ENCODE data around the gene MPL. TPM values are rescaled to one million over a fixed set of nuclear protein-coding genes. Genes with fewer than 3 reads are reported as not detected.

The MPL gene
- polyA plus RNA-seq, 1 of the 3 experiments (the other 2 are of a cell fraction) = not detected

DNA sequence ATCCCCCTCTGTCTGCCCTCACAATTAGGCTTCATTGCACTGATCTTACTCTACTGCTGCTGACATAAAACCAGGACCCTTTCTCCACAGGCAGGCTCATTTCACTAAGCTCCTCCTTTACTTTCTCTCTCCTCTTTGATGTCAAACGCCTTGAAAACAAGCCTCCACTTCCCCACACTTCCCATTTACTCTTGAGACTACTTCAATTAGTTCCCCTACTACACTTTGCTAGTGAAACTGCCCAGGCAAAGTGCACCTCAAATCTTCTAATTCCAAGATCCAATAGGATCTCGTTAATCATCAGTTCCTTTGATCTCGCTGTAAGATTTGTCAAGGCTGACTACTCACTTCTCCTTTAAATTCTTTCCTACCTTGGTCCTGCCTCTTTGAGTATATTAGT is 15.3 kb downstream of the MPL start:
- Histone ChIP-seq H4K20me1 (ENCODE audit: insufficient read depth) (no peaks in the 10 kb centered on the region), H3K4me1 (ENCODE audit: control insufficient read depth in 1 of 2, insufficient read depth in 2 of 2, low read depth in 1 of 2, low read length in 1 of 2) (peaks cover 14 to 16% of the 10 kb centered on the region in 2 experiments; a peak in 2 of 4 replicates), H3K27ac (ENCODE audit: low read depth in 2 of 2, low read length in 1 of 2) (no peak overlapping the region), H3K27me3 (ENCODE audit: insufficient read depth) (no peaks in the 10 kb centered on the region), H3K9ac (no peak overlapping the region), H3K4me2 (no peak overlapping the region), H3K9me3 (no peaks in the 10 kb centered on the region), H2AFZ (ENCODE audit: low read depth) (no peak overlapping the region), H3K9me2 (no peaks in the 10 kb centered on the region), H3F3A (replicated peaks; ENCODE audit: insufficient read depth) (peaks cover 12% of the 10 kb centered on the region), H3K79me2 (ENCODE audit: insufficient read depth) (peaks cover 2% of the 10 kb centered on the region; the same call in 1 of the 2 replicates), H3K4me3 (ENCODE audit: low read depth in 2 of 2, low read length in 1 of 2) (no peak overlapping the region), H3K36me3 (replicated peaks in 1 of 2; ENCODE audit: control insufficient read depth in 1 of 2, insufficient read depth in 2 of 2, low read length in 1 of 2) (no peaks in the 10 kb centered on the region)
- TF ChIP-seq EP300 (IDR thresholded peaks at IDR 0.05; ENCODE audit: borderline replicate concordance in 1 of 2, low read depth in 1 of 2, low read length in 1 of 2) = no peak
- no peak for TF ChIP-seq CHD2 (IDR thresholded peaks at IDR 0.05; ENCODE audit: low read length, partially characterized antibody)
- no peak for TF ChIP-seq RFX5 (IDR thresholded peaks at IDR 0.05; ENCODE audit: low read length)
- TF ChIP-seq, protein P1, sequence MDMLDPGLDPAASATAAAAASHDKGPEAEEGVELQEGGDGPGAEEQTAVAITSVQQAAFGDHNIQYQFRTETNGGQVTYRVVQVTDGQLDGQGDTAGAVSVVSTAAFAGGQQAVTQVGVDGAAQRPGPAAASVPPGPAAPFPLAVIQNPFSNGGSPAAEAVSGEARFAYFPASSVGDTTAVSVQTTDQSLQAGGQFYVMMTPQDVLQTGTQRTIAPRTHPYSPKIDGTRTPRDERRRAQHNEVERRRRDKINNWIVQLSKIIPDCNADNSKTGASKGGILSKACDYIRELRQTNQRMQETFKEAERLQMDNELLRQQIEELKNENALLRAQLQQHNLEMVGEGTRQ (IDR thresholded peaks at IDR 0.05; ENCODE audit: borderline replicate concordance, low read depth, low read length) = no peak
- no peak for TF ChIP-seq SMC3 (IDR thresholded peaks at IDR 0.05; ENCODE audit: low read depth, low read length)
- no peak for TF ChIP-seq YY1 (IDR thresholded peaks at IDR 0.05; ENCODE audit: low read depth)
- TF ChIP-seq, protein P2, sequence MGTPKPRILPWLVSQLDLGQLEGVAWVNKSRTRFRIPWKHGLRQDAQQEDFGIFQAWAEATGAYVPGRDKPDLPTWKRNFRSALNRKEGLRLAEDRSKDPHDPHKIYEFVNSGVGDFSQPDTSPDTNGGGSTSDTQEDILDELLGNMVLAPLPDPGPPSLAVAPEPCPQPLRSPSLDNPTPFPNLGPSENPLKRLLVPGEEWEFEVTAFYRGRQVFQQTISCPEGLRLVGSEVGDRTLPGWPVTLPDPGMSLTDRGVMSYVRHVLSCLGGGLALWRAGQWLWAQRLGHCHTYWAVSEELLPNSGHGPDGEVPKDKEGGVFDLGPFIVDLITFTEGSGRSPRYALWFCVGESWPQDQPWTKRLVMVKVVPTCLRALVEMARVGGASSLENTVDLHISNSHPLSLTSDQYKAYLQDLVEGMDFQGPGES (IDR thresholded peaks at IDR 0.05; ENCODE audit: low read depth, low read length) = no peak
- TF ChIP-seq JUND (IDR thresholded peaks at IDR 0.05) = no peak
- TF ChIP-seq MXI1 (IDR thresholded peaks at IDR 0.05; ENCODE audit: low read depth, low read length) = no peak
- TF ChIP-seq TEAD4 (IDR thresholded peaks at IDR 0.05; ENCODE audit: borderline replicate concordance, insufficient read depth) = no peak
- TF ChIP-seq RAD21 (IDR thresholded peaks at IDR 0.05; ENCODE audit: low read length) = no peak
- no peak for TF ChIP-seq GABPA (IDR thresholded peaks at IDR 0.05; ENCODE audit: low read depth)
- POLR2A ChIA-PET = no interaction called here
- CTCF ChIA-PET = interaction anchor here (1.1 kb wide), 1 partner anchor 126 kb away, joined by 4 read pairs; no protein-coding TSS in a partner anchor
- 76% methylated on average over 3 of the region's 3 CpGs for WGBS (ENCODE audit: low lambda C conversion rate)
- DNase-seq = no peak

DNA sequence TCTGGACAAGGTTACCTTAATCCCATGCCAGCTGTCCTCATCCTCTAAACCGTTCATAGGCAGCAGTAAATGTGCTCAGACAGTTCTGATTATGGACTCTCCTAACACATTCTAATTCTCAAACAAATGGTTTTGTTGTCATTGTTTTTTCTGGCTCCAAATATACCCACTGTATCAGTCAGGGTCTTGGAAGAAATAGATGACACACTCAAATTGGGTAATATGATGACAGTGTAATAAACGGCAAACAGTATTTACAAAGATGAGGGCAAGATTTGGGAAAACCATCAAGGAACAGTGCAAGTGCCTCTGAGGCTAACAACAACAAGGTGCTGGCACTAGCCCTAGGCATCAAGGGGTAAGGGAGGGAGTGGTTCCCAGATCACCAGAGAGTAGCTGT is 16.9 kb downstream of the MPL start:
- TF ChIP-seq EP300 (IDR thresholded peaks at IDR 0.05; ENCODE audit: borderline replicate concordance in 1 of 2, low read depth in 1 of 2, low read length in 1 of 2) (no peak), MEF2A (IDR thresholded peaks at IDR 0.05; ENCODE audit: borderline replicate concordance, low read depth) (no peak), TEAD4 (IDR thresholded peaks at IDR 0.05; ENCODE audit: borderline replicate concordance, insufficient read depth) (no peak), MXI1 (IDR thresholded peaks at IDR 0.05; ENCODE audit: low read depth, low read length) (no peak), RXRA (IDR thresholded peaks at IDR 0.05; ENCODE audit: borderline replicate concordance, low read depth) (no peak), FOSL2 (IDR thresholded peaks at IDR 0.05; ENCODE audit: borderline replicate concordance, low read depth) (no peak)
- Histone ChIP-seq H3K27me3 (ENCODE audit: insufficient read depth) (no peaks in the 10 kb centered on the region), H3K79me2 (ENCODE audit: insufficient read depth) (peaks cover 12% of the 10 kb centered on the region), H3K27ac (ENCODE audit: low read depth in 2 of 2, low read length in 1 of 2) (no peak overlapping the region), H2AFZ (ENCODE audit: low read depth) (no peak overlapping the region), H3K9me2 (no peaks in the 10 kb centered on the region), H3K4me3 (ENCODE audit: low read depth in 2 of 2, low read length in 1 of 2) (no peak overlapping the region), H3K36me3 (replicated peaks in 1 of 2; ENCODE audit: control insufficient read depth in 1 of 2, insufficient read depth in 2 of 2, low read length in 1 of 2) (no peaks in the 10 kb centered on the region), H4K20me1 (ENCODE audit: insufficient read depth) (no peaks in the 10 kb centered on the region), H3K9ac (no peak overlapping the region), H3K9me3 (no peaks in the 10 kb centered on the region), H3K4me2 (no peak overlapping the region), H3K4me1 (ENCODE audit: control insufficient read depth in 1 of 2, insufficient read depth in 2 of 2, low read depth in 1 of 2, low read length in 1 of 2) (peaks cover 11 to 16% of the 10 kb centered on the region in 2 experiments; a peak in 2 of 4 replicates), H3F3A (replicated peaks; ENCODE audit: insufficient read depth) (peaks cover 19% of the 10 kb centered on the region)
- ChIA-PET CTCF (interaction anchor here (0.8 kb wide), 1 partner anchor 281 kb away, joined by 3 read pairs; no protein-coding TSS in a partner anchor), POLR2A (no interaction called here)
- no peak for DNase-seq
- WGBS (ENCODE audit: low lambda C conversion rate) = 88% methylated on average over 2 of the region's 2 CpGs

Data from SK-N-SH (cell line).